SKM-1 (cell line): Measurements from ENCODE around the gene MAZ.

ENCODE experiments used
- DNase-seq: peaks from one replicate; lab custom pipeline; 2025; ENCODE audit not compliant: unreplicated experiment; lab: John Stamatoyannopoulos, UW

MAZ gene

GRCh38 chr16:29852654-29853053, 46.3 kb downstream of the MAZ start:
- DNase-seq, result no peak

GRCh38 chr16:29854520-29855100, 48.3 kb downstream of the MAZ start:
- no peak for DNase-seq

GRCh38 chr16:29857133-29857760, 50.9 kb downstream of the MAZ start:
- no peak for DNase-seq

GRCh38 chr16:29858149-29858849, 52.0 kb downstream of the MAZ start:
- DNase-seq, result no peak

GRCh38 chr16:29858974-29859373, 52.6 kb downstream of the MAZ start:
- DNase-seq, result no peak

GRCh38 chr16:29860218-29860617, 53.9 kb downstream of the MAZ start:
- no peak for DNase-seq
